Adrenal gland (tissue), 12 donors: ENCODE measurements around the gene ADRA1B. TPM values are rescaled to one million over a fixed set of nuclear protein-coding genes. Genes with fewer than 3 reads are reported as not detected.

Source experiments
- DNase-seq, 7 donors: peaks; one replicate each; pipeline ENCODE4 v3.0.0-alpha.2; 2019 to 2020
- H3K27ac ChIP-seq, 5 donors: fragments of 200-600 bp; sonication (generic) in 4 of 5; 1 replicate in 3 of 5; 2 replicates in 2 of 5; pipeline versions ENCODE4 v1.5.1 to v1.8.0; 2016 to 2020; ENCODE audit warnings: mild to moderate bottlenecking in 1 of 5
- H3K27me3 ChIP-seq: fragments of 200-600 bp; 2 replicates; pipeline ENCODE4 v1.8.0; 2021
- H3K36me3 ChIP-seq, 2 donors: fragments of 200-600 bp; replicated peaks in 1 of 2; 1 replicate in 1 of 2; 2 replicates in 1 of 2; pipeline versions ENCODE4 v1.5.1 to v1.8.0; 2018 to 2022
- H3K4me1 ChIP-seq, 2 donors: fragments of 200-600 bp; replicated peaks in 1 of 2; 1 replicate in 1 of 2; 2 replicates in 1 of 2; pipeline versions ENCODE4 v1.5.1 to v1.8.0; 2018 to 2021
- H3K4me3 ChIP-seq, 4 donors: fragments of 200-600 bp; sonication (generic) in 3 of 4; one replicate each; pipeline ENCODE4 v1.5.1; 2016 to 2018
- H3K9me3 ChIP-seq, 3 donors: fragments of 200-600 bp; sonication (generic) in 1 of 3; replicated peaks in 1 of 3; 1 replicate in 2 of 3; 2 replicates in 1 of 3; pipeline versions ENCODE4 v1.5.1 to v1.8.0; 2016 to 2021
- CTCF ChIP-seq, 6 experiments: fragments of 450-650 bp in 4 of 6; fragments of 200-600 bp in 2 of 6; sonication (generic) in 1 of 6; IDR thresholded peaks; 1 replicate in 5 of 6; 2 replicates in 1 of 6; pipeline versions ENCODE4 v1.5.1 to v1.8.0; 2016 to 2021; ENCODE audit warnings: antibody characterized with exemption in 6 of 6, mild to moderate bottlenecking in 2 of 6, moderate library complexity in 1 of 6
- POLR2A ChIP-seq, 2 donors: fragments of 450-650 bp; IDR thresholded peaks; one replicate each; pipeline ENCODE4 v1.6.1; 2017; ENCODE audit warnings: antibody characterized with exemption in 2 of 2, mild to moderate bottlenecking in 2 of 2, moderate library complexity in 1 of 2
- WGBS, 4 donors: extraction: QIAGEN DNeasy Blood & Tissue Kit in 2 of 4; methylation state at CpG; one replicate each; pipeline versions ENCODE4 v1.1.5 to v1.1.7; 2013 to 2017; 5-methylcytosine and 5-hydroxymethylcytosine counted together
- intact Hi-C, 2 donors: fragments of 100-400 bp; cut with DNase I; formaldehyde crosslinking; loops; one replicate each; pipeline versions ENCODE4 v1.14.1 to v1.15.0; 2022 to 2023
- polyA plus RNA-seq, 3 donors: library from polyadenylated mRNA; stranded (reverse); fragments of 200-250 nt in 2 of 3; fragments of 350-450 nt in 1 of 3; fragmentation: Illumina TruSeq in 1 of 3; extraction: RNeasy Lipid Tissue Mini Kit (QIAGEN cat#74804) in 1 of 3; gene quantifications; one replicate each; pipeline ENCODE4 v1.2.3, GENCODE V29; 2013 to 2014
- total RNA-seq, 9 donors: library from RNA; depleted of rRNA in 4 of 9; stranded (reverse); fragments of >200 nt in 4 of 9; fragments of 120-200 nt in 1 of 9; fragmentation: NEBNext Ultra II Directional in 1 of 9; extraction: Animal tissue kit (Norgen Biotek cat#: 25700) in 1 of 9; gene quantifications; one replicate each; pipeline versions ENCODE4 v1.1.0 to v1.2.4, GENCODE V29; 2013 to 2023
- donor health status: healthy with polysubstance abuse.
- donor health status: Bipolar disorder and iron deficiency.
- donor health status: DM: yes; HTN: yes; CAD: no.
- donor health status: DM: no; HTN: no; CAD: no.
- donor health status: DM: no; HTN: no; CAD: no.
- donor health status: DM: yes; HTN: yes; CAD: no.

The ADRA1B gene
- total and polyA plus RNA-seq, 12 donors = 0.67 to 12.1 (median 4.2) TPM; not detected in 1

DNA sequence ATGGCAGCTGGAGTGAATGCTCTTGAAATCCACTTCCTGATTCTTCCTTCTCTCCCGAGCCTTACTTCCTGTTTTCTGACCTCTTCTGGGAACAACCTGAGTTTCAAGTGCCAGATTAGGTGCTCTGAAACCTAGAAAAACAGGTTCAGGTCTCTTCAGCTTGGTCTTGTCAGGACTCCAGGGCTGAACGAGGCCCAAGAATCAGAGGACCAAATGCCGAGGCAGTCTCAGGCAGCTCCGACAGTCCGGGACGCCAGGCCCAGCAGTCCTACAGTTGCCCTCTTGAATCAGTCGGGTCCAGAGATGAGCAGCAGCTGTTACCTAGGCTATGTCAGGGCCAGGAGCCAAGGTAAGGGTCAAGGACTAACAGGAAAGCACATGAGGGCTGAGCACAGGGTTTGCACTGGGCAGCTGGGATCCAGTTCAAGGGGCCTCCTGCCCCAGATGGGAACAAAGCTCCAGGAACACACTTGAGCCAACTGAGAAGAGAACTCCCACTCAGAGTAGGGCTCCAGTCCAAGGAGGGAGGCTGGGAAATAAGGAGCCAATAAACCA lies 38.3 kb upstream of the ADRA1B start:
- intact Hi-C loops = no loop called here

GRCh38 chr5:159878988-159879471 lies 37.3 kb upstream of the ADRA1B start:
- Histone ChIP-seq H3K4me1 (peaks cover 0 to 3% of the 10 kb centered on the region in 2 donors), H3K27me3 (no peaks in the 10 kb centered on the region), H3K4me3 (no peak overlapping the region), H3K27ac (peak overlapping the region in 3 of 5 donors; percentile 29 to 87 (median 65)), H3K9me3 (no peaks in the 10 kb centered on the region), H3K36me3 (no peaks in the 10 kb centered on the region)
- 7 to 12% (median 10%) methylated on average over 8 to 11 of the region's 11 CpGs for WGBS, 4 donors
- TF ChIP-seq POLR2A (IDR thresholded peaks at IDR 0.05) (no peak), CTCF (IDR thresholded peaks at IDR 0.05) (no peak)
- peak; percentile 23 to 77 (median 42) for DNase-seq
- intact Hi-C loops = no loop called here

More for the DNA sequence above, 38.3 kb upstream of the ADRA1B start:
- no peak for TF ChIP-seq CTCF (IDR thresholded peaks at IDR 0.05)
- no peak for TF ChIP-seq POLR2A (IDR thresholded peaks at IDR 0.05)
- Histone ChIP-seq H3K27me3 (no peaks in the 10 kb centered on the region), H3K27ac (peak overlapping the region in 2 of 5 donors; percentile 65 to 87), H3K9me3 (no peaks in the 10 kb centered on the region), H3K36me3 (no peaks in the 10 kb centered on the region), H3K4me3 (no peak overlapping the region), H3K4me1 (peaks cover 0 to 3% of the 10 kb centered on the region in 2 donors)
- WGBS, 4 donors = 65 to 77% (median 68%) methylated on average over 5 to 7 of the region's 7 CpGs
- DNase-seq = peak in 4 of 7 donors; percentile 22 to 60 (median 28)

- intact Hi-C loops = no loop called here
These were observed 35.6 kb upstream of the ADRA1B start for GRCh38 chr5:159880676-159881075.

DNA sequence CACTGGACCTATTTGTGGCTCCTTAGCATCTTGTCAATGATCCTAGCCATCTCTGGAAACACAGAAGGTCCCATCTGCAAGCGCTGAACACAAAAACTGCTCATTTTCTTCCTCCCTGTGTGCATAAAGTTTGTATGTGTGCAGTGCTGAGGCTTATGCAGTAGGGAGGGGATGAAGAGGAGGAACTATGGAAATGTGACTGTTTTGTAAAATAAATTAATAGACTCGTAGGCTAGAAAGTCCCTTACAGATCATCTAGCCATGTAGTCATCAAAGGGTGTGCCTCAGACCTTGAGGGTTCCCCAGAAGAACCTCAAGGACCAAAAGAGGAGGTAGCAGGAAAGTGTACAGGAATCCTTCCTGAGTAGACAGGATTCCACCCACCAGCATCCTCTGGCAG lies 34.3 kb upstream of the ADRA1B start:
- intact Hi-C loops = no loop called here
- 57 to 71% (median 69%) methylated on average over 2 of the region's 2 CpGs for WGBS, 4 donors

More at GRCh38 chr5:159880676-159881075, 35.6 kb upstream of the ADRA1B start:
- 79 to 87% (median 80%) methylated on average over 2 of the region's 2 CpGs for WGBS, 4 donors
- Histone ChIP-seq H3K4me1 (peaks cover 0 to 3% of the 10 kb centered on the region in 2 donors), H3K27me3 (no peaks in the 10 kb centered on the region), H3K36me3 (no peaks in the 10 kb centered on the region), H3K27ac (no peak overlapping the region), H3K9me3 (no peaks in the 10 kb centered on the region), H3K4me3 (no peak overlapping the region)
- TF ChIP-seq POLR2A (IDR thresholded peaks at IDR 0.05) (no peak), CTCF (IDR thresholded peaks at IDR 0.05) (no peak)
- no peak for DNase-seq

More for the DNA sequence above, 34.3 kb upstream of the ADRA1B start:
- H3K27me3 ChIP-seq = no peaks in the 10 kb centered on the region
- no peak for DNase-seq
- H3K27ac ChIP-seq = no peak overlapping the region
- no peaks in the 10 kb centered on the region for H3K9me3 ChIP-seq
- H3K36me3 ChIP-seq = no peaks in the 10 kb centered on the region
- peaks cover 0 to 3% of the 10 kb centered on the region in 2 donors for H3K4me1 ChIP-seq
- TF ChIP-seq POLR2A (IDR thresholded peaks at IDR 0.05) = no peak
- no peak for TF ChIP-seq CTCF (IDR thresholded peaks at IDR 0.05)
- no peak overlapping the region for H3K4me3 ChIP-seq
